ENCODE measurements around the gene SULT1C3. TPM values are rescaled to one million over a fixed set of nuclear protein-coding genes. Genes with fewer than 3 reads are reported as not detected.

SULT1C3 gene
- total and polyA plus RNA-seq, 4 donors, result not detected

GRCh38 chr2:108244667-108245414 lies 5.1 kb downstream of the SULT1C3 start:
- DNase-seq (ENCODE audit: low spot score), result no peak
- Histone ChIP-seq H3K27ac (ENCODE audit: low read depth in 1 of 2, low read length in 2 of 2) (no peak overlapping the region), H3K4me1 (ENCODE audit: control insufficient read depth in 4 of 4, insufficient read depth in 4 of 4, low read length in 3 of 4) (peaks cover 0 to 7% (median 2%) of the 10 kb centered on the region in 4 donors), H3K4me3 (ENCODE audit: low read depth in 1 of 3, low read length in 3 of 3) (no peak overlapping the region), H3K9ac (ENCODE audit: low read depth in 1 of 2, low read length in 2 of 2) (no peak overlapping the region), H3K27me3 (ENCODE audit: control insufficient read depth in 4 of 4, insufficient read depth in 4 of 4, low read length in 3 of 4) (no peaks in the 10 kb centered on the region), H3K9me3 (ENCODE audit: control insufficient read depth in 4 of 4, low read length in 3 of 4) (no peaks in the 10 kb centered on the region), H3K36me3 (ENCODE audit: control insufficient read depth in 4 of 4, insufficient read depth in 3 of 4, low read depth in 1 of 4, low read length in 3 of 4) (no peaks in the 10 kb centered on the region)
- WGBS, result 90% methylated on average over 2 of the region's 2 CpGs
- no peak for TF ChIP-seq REST (IDR thresholded peaks at IDR 0.05)
- no peak for TF ChIP-seq GABPA (IDR thresholded peaks at IDR 0.05 in 1 of 2, conservative IDR thresholded peaks at IDR 0.05 in 1 of 2)
- TF ChIP-seq MAX (IDR thresholded peaks at IDR 0.05), result no peak
- TF ChIP-seq HNF4A (conservative IDR thresholded peaks at IDR 0.05), result peak; percentile 85 to 87
- no peak for TF ChIP-seq TAF1 (conservative IDR thresholded peaks at IDR 0.05)
- TF ChIP-seq SP1 (IDR thresholded peaks at IDR 0.05), result no peak
- TF ChIP-seq RAD21 (IDR thresholded peaks at IDR 0.05), result no peak
- no peak for TF ChIP-seq FOXA2 (IDR thresholded peaks at IDR 0.05)
- peak; percentile 72 for TF ChIP-seq HNF4G (IDR thresholded peaks at IDR 0.05)
- TF ChIP-seq CTCF (IDR thresholded peaks at IDR 0.05; ENCODE audit: low read depth, low read length, missing input control), result no peak
- no peak for TF ChIP-seq FOXA1 (IDR thresholded peaks at IDR 0.05)
- peak in 1 of 2 donors; percentile 11 for TF ChIP-seq RXRA (IDR thresholded peaks at IDR 0.05)
- TF ChIP-seq ATF3 (IDR thresholded peaks at IDR 0.05), result no peak

- DNase-seq (ENCODE audit: low spot score), result no peak
- Histone ChIP-seq H3K27ac (ENCODE audit: low read depth in 1 of 2, low read length in 2 of 2) (no peak overlapping the region), H3K4me1 (ENCODE audit: control insufficient read depth in 4 of 4, insufficient read depth in 4 of 4, low read length in 3 of 4) (no peaks in the 10 kb centered on the region), H3K27me3 (ENCODE audit: control insufficient read depth in 4 of 4, insufficient read depth in 4 of 4, low read length in 3 of 4) (no peaks in the 10 kb centered on the region), H3K9me3 (ENCODE audit: control insufficient read depth in 4 of 4, low read length in 3 of 4) (no peaks in the 10 kb centered on the region), H3K36me3 (ENCODE audit: control insufficient read depth in 4 of 4, insufficient read depth in 3 of 4, low read depth in 1 of 4, low read length in 3 of 4) (no peaks in the 10 kb centered on the region), H3K4me3 (ENCODE audit: low read depth in 1 of 3, low read length in 3 of 3) (no peak overlapping the region), H3K9ac (ENCODE audit: low read depth in 1 of 2, low read length in 2 of 2) (no peak overlapping the region)
- WGBS, result 51% methylated on average over 1 of the region's 1 CpG
- no peak for TF ChIP-seq HNF4A (conservative IDR thresholded peaks at IDR 0.05)
- TF ChIP-seq HNF4G (IDR thresholded peaks at IDR 0.05), result no peak
- TF ChIP-seq FOXA1 (IDR thresholded peaks at IDR 0.05), result no peak
- no peak for TF ChIP-seq RAD21 (IDR thresholded peaks at IDR 0.05)
- TF ChIP-seq YY1 (IDR thresholded peaks at IDR 0.05), result no peak
- TF ChIP-seq RXRA (IDR thresholded peaks at IDR 0.05), result no peak
- no peak for TF ChIP-seq JUND (IDR thresholded peaks at IDR 0.05)
- TF ChIP-seq MAX (IDR thresholded peaks at IDR 0.05), result no peak
- no peak for TF ChIP-seq ATF3 (IDR thresholded peaks at IDR 0.05)
- TF ChIP-seq EGR1 (IDR thresholded peaks at IDR 0.05; ENCODE audit: low read depth in 2 of 2), result no peak
- TF ChIP-seq REST (IDR thresholded peaks at IDR 0.05), result no peak
- no peak for TF ChIP-seq GABPA (IDR thresholded peaks at IDR 0.05 in 1 of 2, conservative IDR thresholded peaks at IDR 0.05 in 1 of 2)
- TF ChIP-seq SP1 (IDR thresholded peaks at IDR 0.05), result no peak
- no peak for TF ChIP-seq NR2F2 (IDR thresholded peaks at IDR 0.05)
- no peak for TF ChIP-seq CTCF (IDR thresholded peaks at IDR 0.05; ENCODE audit: low read depth, low read length, missing input control)
- no peak for TF ChIP-seq TAF1 (conservative IDR thresholded peaks at IDR 0.05)
- no peak for TF ChIP-seq FOXA2 (IDR thresholded peaks at IDR 0.05)
These were observed 13.3 kb downstream of the SULT1C3 start for GRCh38 chr2:108253106-108253505.

All from liver (tissue), 9 donors.